K562 (cell line): Measurements from ENCODE around the gene RCOR1. TPM values are rescaled to one million over a fixed set of nuclear protein-coding genes. Genes with fewer than 3 reads are reported as not detected.
A peak's percentile ranks its signal among the peaks of the same experiment; 100 is the strongest.

Source experiments
- ATAC-seq: fragments of 200-7000 bp; cut with Tn5 transposase; 3 replicates; pipeline ENCODE4 v1.9.1; 2020; ENCODE audit warnings: moderate library complexity
- BruUV-seq: library from RNA; stranded (reverse); fragments of 400-500 nt; replicated peaks from 2 replicates; lab custom pipeline; 2021; lab: Mats Ljungman, UMichigan
- CTCF ChIA-PET: fragments of 300-600 bp; formaldehyde crosslinking; extraction: SDS; loops from one replicate; lab custom pipeline; 2021; ENCODE audit warnings: low intra/inter-chr PET ratio; lab: Yijun Ruan, JAX
- POLR2A ChIA-PET: fragments of 300-600, 350-650 bp; sonication (Branson Sonifier 250); formaldehyde crosslinking; extraction: SDS; loops from one replicate; lab custom pipeline; 2021; ENCODE audit warnings: antibody characterized with exemption, inconsistent platforms; lab: Yijun Ruan, JAX
- DNase-seq, 4 experiments: peaks; one replicate each; pipeline versions ENCODE4 v3.0.0 to v3.0.0-alpha.2; 2011 to 2018; ENCODE audit warnings: low spot score in 3 of 4, mixed read lengths in 3 of 4; ENCODE audit errors: extremely low read depth in 1 of 4
- FAIRE-seq: peaks from 2 replicates; lab custom pipeline; 2011; peaks lifted over from hg19 to GRCh38; lab: Jason Lieb, UNC
- H2AFZ ChIP-seq: 2 replicates; pipeline ENCODE4 v1.6.0; 2011; ENCODE audit warnings: low read depth, low read length, control low read depth, inconsistent platforms
- H3K27ac ChIP-seq: fragments of 200-600 bp; 3 replicates; pipeline ENCODE4 v1.8.0; 2011; ENCODE audit warnings: low read depth, mild to moderate bottlenecking, control low read depth, inconsistent platforms, low read length, moderate library complexity, mixed read lengths; ENCODE audit errors: extremely low read depth
- H3K27me3 ChIP-seq, 2 experiments: fragments of 300-600 bp in 1 of 2; 2 replicates in 1 of 2; 3 replicates in 1 of 2; pipeline versions ENCODE4 v1.6.0 to v1.8.0; 2011; ENCODE audit warnings: inconsistent platforms in 2 of 2, low read length in 2 of 2, mild to moderate bottlenecking in 1 of 2, mixed read lengths in 1 of 2, moderate library complexity in 1 of 2; ENCODE audit not compliant: control insufficient read depth in 2 of 2, insufficient read depth in 2 of 2
- H3K36me3 ChIP-seq: fragments of 300-600 bp; 3 replicates; pipeline ENCODE4 v1.8.0; 2011; ENCODE audit warnings: mild to moderate bottlenecking, low read length, inconsistent platforms; ENCODE audit not compliant: control insufficient read depth, insufficient read depth
- H3K4me1 ChIP-seq, 2 experiments: fragments of 200-600 bp in 1 of 2; replicated peaks in 1 of 2; 2 replicates in 1 of 2; 3 replicates in 1 of 2; pipeline versions ENCODE4 v1.5.1 to v1.8.0; 2011; ENCODE audit warnings: inconsistent platforms in 2 of 2, low read length in 2 of 2, mild to moderate bottlenecking in 1 of 2, mixed read lengths in 1 of 2, moderate library complexity in 1 of 2; ENCODE audit not compliant: control insufficient read depth in 2 of 2, insufficient read depth in 2 of 2
- H3K4me2 ChIP-seq: 2 replicates; pipeline ENCODE4 v1.6.1; 2011; ENCODE audit warnings: low read length, control low read depth, inconsistent platforms, mixed read lengths; ENCODE audit not compliant: insufficient read depth
- H3K4me3 ChIP-seq: fragments of 200-600 bp; sonication (generic), shearing (Covaris generic); 2 replicates; pipeline ENCODE4 v1.5.1; 2016; ENCODE audit warnings: control low read depth, inconsistent platforms
- H3K79me2 ChIP-seq: fragments of 200-600 bp; 3 replicates; pipeline ENCODE4 v1.8.0; 2011; ENCODE audit warnings: low read length, inconsistent platforms; ENCODE audit not compliant: control insufficient read depth, insufficient read depth
- H3K9ac ChIP-seq, 2 experiments: 2 replicates each; pipeline versions ENCODE4 v1.6.0 to v1.6.1; 2011; ENCODE audit warnings: low read depth in 2 of 2, low read length in 2 of 2, control low read depth in 1 of 2, inconsistent platforms in 1 of 2, mild to moderate bottlenecking in 1 of 2, mixed read lengths in 1 of 2; ENCODE audit not compliant: insufficient read depth in 1 of 2
- H3K9me1 ChIP-seq: one replicate; pipeline ENCODE4 v1.6.0; 2011; ENCODE audit warnings: inconsistent platforms, mild to moderate bottlenecking, low read length, moderate library complexity; ENCODE audit not compliant: control insufficient read depth, insufficient read depth
- H3K9me3 ChIP-seq: replicated peaks from 2 replicates; pipeline ENCODE4 v1.5.1; 2011; ENCODE audit warnings: low read depth, low read length, inconsistent platforms; ENCODE audit not compliant: control insufficient read depth, insufficient read depth
- H4K20me1 ChIP-seq: replicated peaks from 2 replicates; pipeline ENCODE4 v1.6.1; 2011; ENCODE audit warnings: low read length, inconsistent platforms, mixed read lengths; ENCODE audit not compliant: control insufficient read depth, insufficient read depth
- ARID1B ChIP-seq: fragments of 450-650 bp; IDR thresholded peaks from 2 replicates; pipeline ENCODE4 v1.6.1; 2016; ENCODE audit warnings: antibody characterized with exemption, mild to moderate bottlenecking, inconsistent platforms
- BRCA1 ChIP-seq, 2 experiments: fragments of 450-650 bp in 1 of 2; sonication (generic) in 1 of 2; formaldehyde crosslinking in 1 of 2; IDR thresholded peaks; 2 replicates each; pipeline versions ENCODE4 v1.5.0 to v1.6.1; 2017 to 2020; ENCODE audit warnings: mild to moderate bottlenecking in 1 of 2, missing genetic modification reagents in 1 of 2
- MAZ ChIP-seq, 2 experiments: fragments of 450-650 bp in 1 of 2; sonication (generic) in 1 of 2; formaldehyde crosslinking; IDR thresholded peaks in 1 of 2; conservative IDR thresholded peaks in 1 of 2; 2 replicates each; pipeline versions ENCODE4 v1.4.0 to v1.5.0; 2020; ENCODE audit warnings: mild to moderate bottlenecking in 1 of 2, missing genetic modification reagents in 1 of 2
- MECOM ChIP-seq: fragments of 250-450 bp; sonication (Bioruptor Pico); IDR thresholded peaks from 2 replicates; pipeline ENCODE4 v1.8.0; 2022; ENCODE audit warnings: inconsistent platforms
- RFX7 ChIP-seq: fragments of 250-450 bp; sonication (Bioruptor Pico); IDR thresholded peaks from 2 replicates; pipeline ENCODE4 v1.5.1; 2021; ENCODE audit warnings: mild to moderate bottlenecking
- SAP30 ChIP-seq: fragments of 200-600 bp; sonication (generic); IDR thresholded peaks from 2 replicates; pipeline ENCODE4 v1.6.1; 2012; ENCODE audit warnings: borderline replicate concordance, low read depth, mild to moderate bottlenecking, moderate library complexity, low read length, control low read depth, inconsistent platforms; ENCODE audit not compliant: insufficient read depth, poor library complexity, severe bottlenecking
- SP2 ChIP-seq: IDR thresholded peaks from 2 replicates; pipeline ENCODE4 v1.6.1; 2011; ENCODE audit warnings: mild to moderate bottlenecking, low read depth, low read length, moderate library complexity; ENCODE audit not compliant: poor library complexity, severe bottlenecking; ENCODE audit errors: extremely low read depth
- STAT6 ChIP-seq: sonication (generic); formaldehyde crosslinking; IDR thresholded peaks from 2 replicates; pipeline ENCODE4 v1.8.1; 2023; ENCODE audit warnings: mild to moderate bottlenecking, missing genetic modification reagents
- TSHZ1 ChIP-seq: fragments of 250-450 bp; sonication (Bioruptor Pico); IDR thresholded peaks from 2 replicates; pipeline ENCODE4 v1.4.0; 2020; ENCODE audit warnings: mild to moderate bottlenecking, moderate library complexity
- XRCC4 ChIP-seq: IDR thresholded peaks from one replicate; pipeline ENCODE4 v1.6.1; 2011; ENCODE audit not compliant: insufficient read depth, insufficient read length; ENCODE audit errors: extremely low read depth
- ZFX ChIP-seq: sonication (generic); formaldehyde crosslinking; IDR thresholded peaks from 2 replicates; pipeline ENCODE4 v1.8.0; 2022; ENCODE audit warnings: mild to moderate bottlenecking, missing genetic modification reagents, moderate library complexity
- ZNF696 ChIP-seq: fragments of 250-450 bp; sonication (Bioruptor Pico); conservative IDR thresholded peaks from 2 replicates; pipeline ENCODE4 v1.4.0; 2020; ENCODE audit warnings: mild to moderate bottlenecking, moderate library complexity
- whole genome bisulfite sequencing: fragments of 100-300 bp; shearing (Covaris generic); methylation state at CpG from one replicate; pipeline ENCODE4 v1.1.6; 2016; ENCODE audit warnings: low coverage, mixed read lengths; ENCODE audit not compliant: insufficient coverage; ENCODE audit errors: missing lambda C conversion rate; 5-methylcytosine and 5-hydroxymethylcytosine counted together
- in situ Hi-C: fragments of 300-500 bp; cut with MboI; formaldehyde crosslinking; loops from 4 replicates; pipeline ENCODE4 v1.15.0; 2018; ENCODE audit warnings: inconsistent platforms, mixed read lengths
- intact Hi-C: fragments of 100-400 bp; cut with micrococcal nuclease; formaldehyde crosslinking; loops from 2 replicates; pipeline ENCODE4 v1.14.2; 2022
- polyA plus RNA-seq, 8 experiments: library from polyadenylated mRNA; depleted of rRNA in 4 of 8; stranded (reverse) in 5 of 8; unstranded in 3 of 8; fragments of >200 nt; fragmentation: Nextera tagmentation in 2 of 8; fragmentation: Illumina TruSeq in 1 of 8; extraction: Ambion mirVana in 2 of 8; extraction: Trizol in 1 of 8; gene quantifications; 2 replicates each; pipeline versions ENCODE4 v1.2.1 to v1.2.3, GENCODE V29; 2011 to 2014; ENCODE audit warnings: inconsistent platforms in 1 of 8, missing spikeins in 1 of 8
- total RNA-seq, 7 experiments: library from RNA; depleted of rRNA in 6 of 7; stranded (reverse); fragments of >200 nt in 6 of 7; fragmentation: Illumina TruSeq in 2 of 7; extraction: Trizol in 2 of 7; gene quantifications; 2 replicates each; pipeline versions ENCODE4 v1.2.1 to v1.2.3, GENCODE V29; 2011 to 2021; ENCODE audit warnings: low replicate concordance in 1 of 7

RCOR1 gene
- total and polyA plus RNA-seq, 9 of the 15 experiments (the other 6 are each of a cell fraction or from before 2014, with no cell fraction given): 8.5 to 47.9 (median 20.9) TPM

GRCh38 chr14:102683399-102684297 is 91.2 kb downstream of the RCOR1 start:
- H3K36me3 ChIP-seq: peaks cover 22% of the 10 kb centered on the region; the same call in 2 of the 3 replicates
- BruUV-seq: TSS peak; percentile 7
- in situ Hi-C loops: no loop called here
- peaks cover 90% of the 10 kb centered on the region for H3K79me2 ChIP-seq
- ATAC-seq (peak; percentile 92), DNase-seq (peak; percentile 41 to 63 (median 55)), FAIRE-seq (peak; percentile 63)
- H3K27me3 ChIP-seq: no peaks in the 10 kb centered on the region
- H3K4me3 ChIP-seq: peak overlapping the region; percentile 17; the same call in 1 of the 2 replicates
- H2AFZ ChIP-seq: no peak overlapping the region
- POLR2A ChIA-PET: interaction anchor here (0.8 to 1.3 kb wide), 2 partner anchors 9 to 11 kb away, joined by 5 read pairs; no protein-coding TSS in a partner anchor
- no peaks in the 10 kb centered on the region for H3K9me3 ChIP-seq
- H3K9me1 ChIP-seq: no peaks in the 10 kb centered on the region
- H3K4me2 ChIP-seq: peak overlapping the region; percentile 32
- peak overlapping the region; percentile 38; the same call in 1 of the 3 replicates for H3K27ac ChIP-seq
- CTCF ChIA-PET: no interaction called here
- intact Hi-C loops: no loop called here
- H4K20me1 ChIP-seq: peaks cover 20% of the 10 kb centered on the region
- 43% methylated on average over 41 of the region's 45 CpGs for WGBS
- H3K4me1 ChIP-seq: peaks cover 11 to 26% of the 10 kb centered on the region in 2 experiments; a peak in 4 of 5 replicates
- peak overlapping the region in 1 of 2 experiments; percentile 89; a peak in 2 of 4 replicates for H3K9ac ChIP-seq
- TF ChIP-seq ZNF696 (CRISPR knock-in tag): no peak
- TF ChIP-seq SAP30: no peak
- no peak for TF ChIP-seq ZFX (CRISPR knock-in tag)
- no peak for TF ChIP-seq XRCC4
- TF ChIP-seq BRCA1 (IDR thresholded peaks at IDR 0.05): no peak
- TF ChIP-seq BRCA1 (CRISPR knock-in tag; IDR thresholded peaks at IDR 0.05): no peak
- TF ChIP-seq SP2: no peak
- no peak for TF ChIP-seq TSHZ1 (CRISPR knock-in tag)
- no peak for TF ChIP-seq STAT6 (CRISPR knock-in tag)
- no peak for TF ChIP-seq RFX7 (CRISPR knock-in tag)
- TF ChIP-seq MECOM (CRISPR knock-in tag): no peak
- peak; percentile 19 to 43; a peak in 1 of 4 replicates for TF ChIP-seq MAZ (CRISPR knock-in tag; conservative IDR thresholded peaks at IDR 0.05 in 1 of 2, IDR thresholded peaks at IDR 0.05 in 1 of 2)
- TF ChIP-seq ARID1B: no peak
